Subcutaneous abdominal adipose tissue (tissue), 5 donors: Measurements from ENCODE around the gene NPR2.
A peak's percentile ranks its signal among the peaks of the same experiment; 100 is the strongest.

ENCODE experiments used
- H3K27ac ChIP-seq: one replicate; pipeline ENCODE4 v1.7.0; 2013; ENCODE audit warnings: low read depth, mild to moderate bottlenecking, inconsistent platforms, low read length, moderate library complexity
- H3K27me3 ChIP-seq, 5 donors: one replicate each; pipeline ENCODE4 v1.7.0; 2013; ENCODE audit warnings: low read length in 5 of 5, inconsistent platforms in 1 of 5; ENCODE audit not compliant: control insufficient read depth in 5 of 5, insufficient read depth in 4 of 5
- H3K36me3 ChIP-seq, 5 donors: one replicate each; pipeline ENCODE4 v1.7.0; 2013; ENCODE audit warnings: low read length in 5 of 5; ENCODE audit not compliant: control insufficient read depth in 5 of 5, insufficient read depth in 5 of 5
- H3K4me1 ChIP-seq, 5 donors: one replicate each; pipeline ENCODE4 v1.7.0; 2013; ENCODE audit warnings: low read length in 5 of 5, mild to moderate bottlenecking in 3 of 5, moderate library complexity in 1 of 5; ENCODE audit not compliant: control insufficient read depth in 5 of 5, insufficient read depth in 5 of 5
- H3K4me3 ChIP-seq, 5 donors: one replicate each; pipeline ENCODE4 v1.7.0; 2013; ENCODE audit warnings: low read length in 5 of 5, low read depth in 1 of 5
- H3K9ac ChIP-seq, 5 donors: one replicate each; pipeline ENCODE4 v1.7.0; 2013; ENCODE audit warnings: low read length in 5 of 5, mild to moderate bottlenecking in 4 of 5, moderate library complexity in 3 of 5
- H3K9me3 ChIP-seq, 5 donors: one replicate each; pipeline ENCODE4 v1.7.0; 2013; ENCODE audit warnings: low read length in 5 of 5; ENCODE audit not compliant: control insufficient read depth in 5 of 5
- donor health status: healthy.
- donor health status: healthy.
- donor health status: healthy.
- donor health status: healthy.
- donor health status: healthy.

The NPR2 gene

DNA sequence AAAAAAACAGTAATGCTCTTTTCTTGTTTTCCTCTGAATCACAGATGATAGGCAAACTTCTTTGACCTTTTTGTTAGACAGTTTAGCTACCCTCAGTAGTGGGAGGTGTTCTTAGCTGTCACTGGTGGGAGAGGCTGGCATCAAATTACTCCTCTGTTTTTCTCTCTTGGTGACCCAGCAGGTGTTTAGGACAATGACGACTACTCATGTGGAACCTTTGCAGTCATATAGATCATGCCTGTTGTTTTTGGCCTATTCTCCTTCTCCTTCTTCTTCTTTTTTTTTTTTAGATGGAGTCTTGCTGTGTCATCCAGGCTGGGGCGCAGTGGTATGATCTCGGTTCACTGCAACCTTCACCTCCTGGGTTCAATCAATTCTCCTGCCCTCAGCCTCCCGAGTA is 15.4 kb upstream of the NPR2 start:
- no peak overlapping the region for H3K27ac ChIP-seq
- no peaks in the 10 kb centered on the region for H3K27me3 ChIP-seq
- no peaks in the 10 kb centered on the region for H3K9me3 ChIP-seq
- H3K36me3 ChIP-seq, result no peaks in the 10 kb centered on the region
- no peak overlapping the region for H3K9ac ChIP-seq
- peaks cover 5 to 19% (median 13%) of the 10 kb centered on the region in 5 donors for H3K4me1 ChIP-seq
- no peak overlapping the region for H3K4me3 ChIP-seq

DNA sequence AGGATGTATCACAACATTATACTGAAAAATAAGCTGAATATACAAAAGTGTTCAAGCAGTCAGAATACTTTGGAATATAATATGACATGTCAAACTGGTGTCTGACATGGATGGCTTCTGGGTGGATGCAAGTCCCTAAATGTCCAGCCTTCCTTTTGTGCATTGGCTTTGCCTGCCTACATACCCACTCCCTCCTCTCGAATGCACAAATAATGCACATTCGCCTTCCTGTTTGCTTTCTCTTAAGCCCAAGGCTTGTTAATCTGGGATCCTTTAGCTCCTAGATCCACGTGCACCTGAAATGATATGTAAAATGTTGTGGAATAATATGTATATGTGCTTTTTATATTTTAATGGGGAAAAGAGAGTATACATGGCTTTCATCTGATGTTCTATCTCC is 12.9 kb upstream of the NPR2 start:
- Histone ChIP-seq H3K4me1 (peaks cover 0 to 7% (median 0%) of the 10 kb centered on the region in 5 donors), H3K27me3 (no peaks in the 10 kb centered on the region), H3K36me3 (no peaks in the 10 kb centered on the region), H3K9ac (no peak overlapping the region), H3K27ac (no peak overlapping the region), H3K9me3 (no peaks in the 10 kb centered on the region), H3K4me3 (no peak overlapping the region)

DNA sequence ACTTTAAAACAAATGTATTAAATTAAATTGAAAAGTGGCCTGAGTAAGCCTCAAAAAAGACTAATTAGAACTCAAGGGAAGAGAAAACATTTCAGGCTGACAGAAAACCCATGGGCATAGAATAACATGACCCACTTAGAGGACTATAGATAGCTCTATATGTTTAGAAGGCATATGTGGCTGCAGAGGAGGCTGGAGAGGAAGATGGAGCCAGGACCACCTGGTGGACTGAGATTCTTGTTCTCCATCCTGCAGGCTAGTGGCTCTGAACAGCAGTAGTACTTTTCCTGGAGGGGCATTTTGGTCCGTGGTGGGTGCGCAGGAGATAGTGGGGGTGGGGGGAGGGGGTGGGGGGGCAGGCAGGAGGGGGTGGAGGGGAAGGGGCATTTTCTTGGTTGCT is 10.3 kb upstream of the NPR2 start:
- Histone ChIP-seq H3K4me3 (no peak overlapping the region), H3K9ac (no peak overlapping the region), H3K27me3 (no peaks in the 10 kb centered on the region), H3K36me3 (no peaks in the 10 kb centered on the region), H3K4me1 (no peaks in the 10 kb centered on the region), H3K27ac (no peak overlapping the region), H3K9me3 (no peaks in the 10 kb centered on the region)

DNA sequence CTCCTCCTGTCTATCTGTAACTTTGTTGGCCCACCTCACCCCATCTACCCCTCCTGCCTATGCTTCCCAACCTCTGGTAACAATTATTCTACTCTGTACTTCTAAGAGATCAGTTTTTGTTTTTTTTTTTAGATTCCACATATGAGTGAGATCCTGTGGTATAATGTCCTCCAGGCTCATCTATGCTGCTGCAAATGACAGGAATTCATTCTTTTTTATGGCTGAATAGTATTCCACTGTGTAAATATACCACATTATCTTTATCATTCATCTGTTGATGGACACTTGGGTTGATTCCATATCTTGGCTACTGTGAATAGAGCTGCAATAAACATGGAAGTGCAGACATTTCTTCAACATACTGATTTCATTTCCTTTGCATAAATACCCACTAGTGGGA is 8.0 kb upstream of the NPR2 start:
- Histone ChIP-seq H3K36me3 (no peaks in the 10 kb centered on the region), H3K9ac (no peak overlapping the region), H3K27me3 (no peaks in the 10 kb centered on the region), H3K4me1 (no peaks in the 10 kb centered on the region), H3K9me3 (no peaks in the 10 kb centered on the region), H3K27ac (no peak overlapping the region), H3K4me3 (no peak overlapping the region)

DNA sequence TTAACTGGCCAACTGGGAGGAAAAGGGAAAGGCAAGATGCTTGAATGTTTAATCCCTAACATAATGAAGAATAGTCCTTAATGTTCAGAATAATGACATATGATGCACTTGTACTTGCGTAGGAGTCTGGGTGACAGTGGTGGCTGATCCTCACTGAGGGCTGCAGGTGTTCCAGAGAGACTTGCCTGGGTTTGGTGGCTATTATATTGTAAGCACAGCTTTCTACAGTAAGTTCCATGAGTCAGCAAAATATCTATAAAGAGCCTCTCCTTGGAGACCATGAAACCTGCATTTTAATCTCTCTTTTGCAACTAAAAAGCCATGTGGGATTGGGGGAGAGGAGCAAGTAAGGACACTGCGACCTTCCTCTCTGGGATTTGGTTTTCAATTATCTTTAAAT is 1.9 kb upstream of the NPR2 start:
- no peaks in the 10 kb centered on the region for H3K36me3 ChIP-seq
- H3K27me3 ChIP-seq, result no peaks in the 10 kb centered on the region
- no peaks in the 10 kb centered on the region for H3K9me3 ChIP-seq
- no peak overlapping the region for H3K9ac ChIP-seq
- no peak overlapping the region for H3K4me3 ChIP-seq
- H3K27ac ChIP-seq, result no peak overlapping the region
- H3K4me1 ChIP-seq, result peaks cover 0 to 35% (median 34%) of the 10 kb centered on the region in 5 donors

DNA sequence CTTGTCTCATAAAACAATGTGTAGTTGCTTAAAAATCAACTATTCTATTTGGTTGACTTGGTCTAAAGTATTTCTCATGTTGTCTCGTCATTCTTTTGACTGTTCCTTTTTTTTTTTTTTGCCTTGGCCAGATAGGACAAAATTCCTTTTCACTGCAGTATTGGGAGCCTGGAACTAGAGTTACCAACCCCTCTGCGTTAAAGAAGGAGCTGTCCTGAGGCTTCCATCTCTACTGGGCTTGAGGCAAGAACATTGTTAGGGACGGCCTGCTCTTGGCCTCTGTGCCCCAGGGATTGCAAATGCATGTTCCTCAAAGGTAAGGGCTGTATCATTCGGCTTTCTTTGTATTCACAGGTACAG is 1.4 kb upstream of the NPR2 start:
- Histone ChIP-seq H3K36me3 (no peaks in the 10 kb centered on the region), H3K9me3 (no peaks in the 10 kb centered on the region), H3K4me1 (peaks cover 0 to 40% (median 38%) of the 10 kb centered on the region in 5 donors), H3K27ac (no peak overlapping the region), H3K9ac (no peak overlapping the region), H3K27me3 (no peaks in the 10 kb centered on the region), H3K4me3 (no peak overlapping the region)

DNA sequence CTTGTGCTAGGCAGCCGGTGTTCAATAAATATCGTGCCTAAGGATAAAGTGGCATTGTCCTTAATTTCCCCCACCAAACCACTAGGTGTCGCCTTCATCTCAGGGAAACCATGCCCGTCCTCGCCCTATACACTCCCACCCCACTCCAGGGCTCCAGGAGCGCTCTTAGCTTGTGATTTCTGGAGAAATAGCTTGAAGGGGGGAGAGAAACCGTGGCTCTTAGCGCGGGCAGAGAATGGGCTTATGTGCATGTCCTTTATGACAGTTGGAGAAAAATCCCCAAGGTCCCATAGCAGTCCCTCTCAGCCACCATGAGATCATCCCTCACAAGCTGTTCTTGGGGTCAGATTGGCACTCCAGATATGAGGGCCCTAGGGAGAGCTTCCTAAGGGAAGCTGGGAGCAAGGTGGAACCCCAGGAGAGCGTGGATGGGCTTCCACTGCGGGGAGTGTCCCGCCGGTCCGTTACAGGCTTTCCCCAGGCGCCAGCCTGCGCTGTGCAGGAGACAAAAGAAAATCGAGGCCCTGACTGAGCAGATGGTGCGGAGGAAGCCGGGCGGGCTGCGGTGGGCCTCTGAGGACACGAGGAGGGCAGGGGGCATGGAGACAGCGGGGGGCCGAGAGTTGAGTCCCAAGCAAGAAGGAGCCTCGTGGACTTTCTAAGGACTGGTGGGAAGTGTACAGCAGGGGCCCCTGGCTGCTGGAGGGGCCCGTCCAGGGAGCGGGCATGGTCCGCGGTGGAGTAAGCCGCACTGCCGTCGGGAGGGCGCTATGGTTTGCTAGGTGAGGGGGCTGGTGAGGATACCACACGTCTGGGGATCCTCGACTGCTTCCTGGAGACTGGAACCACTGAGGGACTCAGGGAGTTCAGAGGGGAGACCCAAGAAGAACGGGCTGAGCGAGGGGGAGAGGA is 750 bp upstream of the NPR2 start:
- Histone ChIP-seq H3K27me3 (no peaks in the 10 kb centered on the region), H3K9me3 (no peaks in the 10 kb centered on the region), H3K27ac (peak overlapping the region; percentile 69), H3K36me3 (no peaks in the 10 kb centered on the region), H3K9ac (peak overlapping the region in 3 of 5 donors; percentile 2 to 37 (median 35)), H3K4me1 (peaks cover 0 to 44% (median 41%) of the 10 kb centered on the region in 5 donors), H3K4me3 (peak overlapping the region; percentile 11 to 61 (median 47))

DNA sequence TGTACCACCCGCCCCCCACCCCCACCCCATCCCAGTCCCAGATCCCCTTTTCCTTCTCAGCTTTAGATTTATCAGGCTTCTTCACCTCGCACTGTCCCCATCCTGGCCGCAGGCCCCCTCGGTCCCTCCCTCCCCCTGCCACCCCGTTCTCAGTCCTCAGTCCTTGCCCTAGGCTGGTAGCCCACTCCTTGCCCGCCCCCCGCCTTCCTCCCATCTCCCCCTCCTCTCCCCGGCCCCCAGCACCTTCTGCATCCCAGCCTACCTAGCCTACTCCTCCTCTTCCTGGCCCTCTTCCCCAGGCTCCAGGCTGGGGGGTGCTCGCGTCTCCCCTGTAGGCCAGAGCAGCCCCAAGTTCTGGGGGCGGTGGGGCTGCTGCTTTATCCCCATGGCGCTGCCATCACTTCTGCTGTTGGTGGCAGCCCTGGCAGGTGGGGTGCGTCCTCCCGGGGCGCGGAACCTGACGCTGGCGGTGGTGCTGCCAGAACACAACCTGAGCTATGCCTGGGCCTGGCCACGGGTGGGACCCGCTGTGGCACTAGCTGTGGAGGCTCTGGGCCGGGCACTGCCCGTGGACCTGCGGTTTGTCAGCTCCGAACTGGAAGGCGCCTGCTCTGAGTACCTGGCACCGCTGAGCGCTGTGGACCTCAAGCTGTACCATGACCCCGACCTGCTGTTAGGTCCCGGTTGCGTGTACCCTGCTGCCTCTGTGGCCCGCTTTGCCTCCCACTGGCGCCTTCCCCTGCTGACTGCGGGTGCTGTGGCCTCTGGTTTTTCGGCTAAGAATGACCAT is 828 bp downstream of the NPR2 start:
- Histone ChIP-seq H3K27me3 (no peaks in the 10 kb centered on the region), H3K9ac (peak overlapping the region in 3 of 5 donors; percentile 5 to 65 (median 57)), H3K4me1 (peaks cover 0 to 44% (median 41%) of the 10 kb centered on the region in 5 donors), H3K4me3 (peak overlapping the region in 4 of 5 donors; percentile 39 to 69 (median 56)), H3K9me3 (no peaks in the 10 kb centered on the region), H3K27ac (no peak overlapping the region), H3K36me3 (no peaks in the 10 kb centered on the region)

DNA sequence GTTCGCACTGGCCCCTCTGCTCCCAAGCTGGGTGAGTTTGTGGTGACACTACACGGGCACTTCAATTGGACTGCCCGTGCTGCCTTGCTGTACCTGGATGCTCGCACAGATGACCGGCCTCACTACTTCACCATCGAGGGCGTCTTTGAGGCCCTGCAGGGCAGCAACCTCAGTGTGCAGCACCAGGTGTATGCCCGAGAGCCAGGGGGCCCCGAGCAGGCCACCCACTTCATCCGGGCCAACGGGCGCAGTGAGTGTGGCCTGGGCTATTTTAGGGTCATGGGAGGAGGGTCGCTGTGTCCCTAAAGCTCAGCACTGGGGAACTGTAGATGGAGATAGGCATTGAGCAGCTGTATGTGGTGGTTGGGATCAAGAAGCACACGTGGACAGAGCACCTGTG is 1.4 kb downstream of the NPR2 start:
- peak overlapping the region in 3 of 5 donors; percentile 5 to 65 (median 33) for H3K9ac ChIP-seq
- peak overlapping the region; percentile 10 to 51 (median 39) for H3K4me3 ChIP-seq
- no peaks in the 10 kb centered on the region for H3K27me3 ChIP-seq
- no peaks in the 10 kb centered on the region for H3K36me3 ChIP-seq
- peaks cover 0 to 44% (median 41%) of the 10 kb centered on the region in 5 donors for H3K4me1 ChIP-seq
- no peaks in the 10 kb centered on the region for H3K9me3 ChIP-seq
- no peak overlapping the region for H3K27ac ChIP-seq

DNA sequence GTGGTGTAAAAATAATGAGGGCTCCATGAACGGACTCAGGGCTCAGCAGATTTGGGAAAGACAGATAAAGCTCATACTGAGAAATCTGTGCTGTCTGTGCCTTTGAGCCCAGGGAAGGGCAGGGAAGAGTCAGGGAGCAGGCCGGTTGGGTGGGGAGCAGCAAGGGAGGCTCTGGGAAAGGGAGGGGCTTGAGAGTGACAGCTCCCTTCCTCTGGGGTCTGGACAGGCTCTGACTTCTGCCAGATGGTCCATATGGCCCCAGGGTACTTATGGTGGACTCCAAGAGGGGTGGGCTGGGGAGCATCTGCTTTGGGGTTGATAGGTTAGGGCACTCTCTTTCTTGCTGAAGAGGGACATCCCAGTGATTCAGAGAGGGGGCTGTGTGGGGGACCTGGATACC is 2.1 kb downstream of the NPR2 start:
- Histone ChIP-seq H3K4me1 (peaks cover 0 to 44% (median 41%) of the 10 kb centered on the region in 5 donors), H3K36me3 (no peaks in the 10 kb centered on the region), H3K9me3 (no peaks in the 10 kb centered on the region), H3K27me3 (no peaks in the 10 kb centered on the region), H3K9ac (peak overlapping the region in 3 of 5 donors; percentile 33 to 54 (median 48)), H3K4me3 (peak overlapping the region in 3 of 5 donors; percentile 10 to 41 (median 27)), H3K27ac (no peak overlapping the region)
